Tibial nerve (tissue), 4 donors: Measurements from ENCODE around the gene ZNF407. TPM values are rescaled to one million over a fixed set of nuclear protein-coding genes. Genes with fewer than 3 reads are reported as not detected.

ENCODE experiments used
- DNase-seq, 2 donors: peaks; one replicate each; pipeline ENCODE4 v3.0.0-alpha.2; 2019; ENCODE audit warnings: low spot score in 2 of 2
- H3K27ac ChIP-seq, 4 donors: fragments of 200-600 bp; sonication (generic) in 3 of 4; one replicate each; pipeline ENCODE4 v1.5.1; 2017 to 2019; ENCODE audit warnings: mild to moderate bottlenecking in 1 of 4
- H3K27me3 ChIP-seq, 2 donors: fragments of 200-600 bp; sonication (generic) in 1 of 2; one replicate each; pipeline versions ENCODE4 v1.5.1 to v1.6.0; 2017 to 2019
- H3K36me3 ChIP-seq, 3 donors: fragments of 200-600 bp; sonication (generic); one replicate each; pipeline ENCODE4 v1.5.1; 2018 to 2019
- H3K4me1 ChIP-seq, 4 donors: fragments of 200-600 bp; sonication (generic) in 3 of 4; one replicate each; pipeline ENCODE4 v1.5.1; 2017 to 2019
- H3K4me3 ChIP-seq, 4 donors: fragments of 200-600 bp; sonication (generic) in 3 of 4; one replicate each; pipeline ENCODE4 v1.5.1; 2017 to 2019; ENCODE audit warnings: mild to moderate bottlenecking in 1 of 4, moderate library complexity in 1 of 4
- H3K9me3 ChIP-seq, 4 donors: fragments of 200-600 bp; sonication (generic) in 3 of 4; one replicate each; pipeline ENCODE4 v1.5.1; 2017 to 2019
- CTCF ChIP-seq, 5 experiments: fragments of 200-600 bp in 3 of 5; fragments of 450-650 bp in 2 of 5; sonication (generic) in 3 of 5; IDR thresholded peaks; one replicate each; pipeline ENCODE4 v1.5.1; 2016 to 2019; ENCODE audit warnings: antibody characterized with exemption in 5 of 5, mild to moderate bottlenecking in 3 of 5, moderate library complexity in 2 of 5
- EP300 ChIP-seq, 2 donors: sonication (generic); formaldehyde crosslinking; IDR thresholded peaks; one replicate each; pipeline ENCODE4 v1.6.1; 2017; ENCODE audit warnings: antibody characterized with exemption in 2 of 2, mild to moderate bottlenecking in 1 of 2
- POLR2A ChIP-seq, 2 donors: fragments of 450-650 bp; IDR thresholded peaks; one replicate each; pipeline ENCODE4 v1.6.1; 2017; ENCODE audit warnings: antibody characterized with exemption in 2 of 2, mild to moderate bottlenecking in 2 of 2, moderate library complexity in 2 of 2
- WGBS, 2 donors: methylation state at CpG; one replicate each; pipeline ENCODE4 v1.1.5; 2018; 5-methylcytosine and 5-hydroxymethylcytosine counted together
- total RNA-seq, 4 donors: library from RNA; depleted of rRNA; stranded (reverse); fragments of >200 nt; gene quantifications; one replicate each; pipeline ENCODE4 v1.1.0, GENCODE V29; 2016

The ZNF407 gene
- total RNA-seq, 4 donors from 2014 or later = 18.6 to 22.8 (median 19.6) TPM

- H3K27me3 ChIP-seq = no peaks in the 10 kb centered on the region
- H3K4me1 ChIP-seq = no peaks in the 10 kb centered on the region
- no peak overlapping the region for H3K27ac ChIP-seq
- H3K9me3 ChIP-seq = no peaks in the 10 kb centered on the region
- TF ChIP-seq POLR2A (IDR thresholded peaks at IDR 0.05) (no peak), EP300 (IDR thresholded peaks at IDR 0.05) (no peak), CTCF (IDR thresholded peaks at IDR 0.05) (no peak)
- WGBS, 2 donors = 48 to 59% methylated on average over 1 of the region's 1 CpG
- H3K4me3 ChIP-seq = no peak overlapping the region
- peaks cover 0 to 12% (median 0%) of the 10 kb centered on the region in 3 donors for H3K36me3 ChIP-seq
- no peak for DNase-seq
These were observed 192.8 kb downstream of the ZNF407 start for GRCh38 chr18:74790451-74790850.

- Histone ChIP-seq H3K4me1 (no peaks in the 10 kb centered on the region), H3K27ac (no peak overlapping the region), H3K36me3 (peaks cover 0 to 8% (median 0%) of the 10 kb centered on the region in 3 donors), H3K27me3 (no peaks in the 10 kb centered on the region), H3K4me3 (no peak overlapping the region), H3K9me3 (no peaks in the 10 kb centered on the region)
- no peak for DNase-seq
- TF ChIP-seq CTCF (IDR thresholded peaks at IDR 0.05) (no peak), POLR2A (IDR thresholded peaks at IDR 0.05) (no peak), EP300 (IDR thresholded peaks at IDR 0.05) (no peak)
- 88 to 92% methylated on average over 8 of the region's 8 CpGs for WGBS, 2 donors
These were observed 194.0 kb downstream of the ZNF407 start for GRCh38 chr18:74791501-74792194.

- Histone ChIP-seq H3K27me3 (no peaks in the 10 kb centered on the region), H3K9me3 (no peaks in the 10 kb centered on the region), H3K36me3 (peaks cover 0 to 8% (median 0%) of the 10 kb centered on the region in 3 donors), H3K27ac (no peak overlapping the region), H3K4me1 (peaks cover 0 to 12% (median under 1%) of the 10 kb centered on the region in 4 donors), H3K4me3 (no peak overlapping the region)
- 68 to 76% methylated on average over 9 of the region's 9 CpGs for WGBS, 2 donors
- no peak for DNase-seq
- TF ChIP-seq POLR2A (IDR thresholded peaks at IDR 0.05) (no peak), CTCF (IDR thresholded peaks at IDR 0.05) (no peak), EP300 (IDR thresholded peaks at IDR 0.05) (no peak)
These were observed 196.1 kb downstream of the ZNF407 start for GRCh38 chr18:74793746-74794145.

GRCh38 chr18:74795751-74796150 is 198.1 kb downstream of the ZNF407 start:
- WGBS, 2 donors = 89 to 95% methylated on average over 9 of the region's 9 CpGs
- H3K4me1 ChIP-seq = peaks cover 0 to 12% (median 2%) of the 10 kb centered on the region in 4 donors
- no peak for DNase-seq
- TF ChIP-seq EP300 (IDR thresholded peaks at IDR 0.05) (no peak), POLR2A (IDR thresholded peaks at IDR 0.05) (no peak), CTCF (IDR thresholded peaks at IDR 0.05) (no peak)
- no peak overlapping the region for H3K4me3 ChIP-seq
- no peak overlapping the region for H3K27ac ChIP-seq
- H3K36me3 ChIP-seq = peaks cover 0 to 4% (median 0%) of the 10 kb centered on the region in 3 donors
- H3K27me3 ChIP-seq = no peaks in the 10 kb centered on the region
- H3K9me3 ChIP-seq = no peaks in the 10 kb centered on the region

GRCh38 chr18:74796211-74796610 is 198.5 kb downstream of the ZNF407 start:
- no peaks in the 10 kb centered on the region for H3K9me3 ChIP-seq
- peaks cover 0 to 4% (median 0%) of the 10 kb centered on the region in 3 donors for H3K36me3 ChIP-seq
- no peaks in the 10 kb centered on the region for H3K27me3 ChIP-seq
- no peak overlapping the region for H3K4me3 ChIP-seq
- no peak overlapping the region for H3K27ac ChIP-seq
- peaks cover 0 to 12% (median 2%) of the 10 kb centered on the region in 4 donors for H3K4me1 ChIP-seq
- no peak for DNase-seq
- TF ChIP-seq POLR2A (IDR thresholded peaks at IDR 0.05) = no peak
- TF ChIP-seq CTCF (IDR thresholded peaks at IDR 0.05) = no peak
- no peak for TF ChIP-seq EP300 (IDR thresholded peaks at IDR 0.05)
- 82 to 90% methylated on average over 4 of the region's 4 CpGs for WGBS, 2 donors
